NT2/D1 (cell line): ENCODE measurements around the gene TRAF7.

Experiments
- SUZ12 ChIP-seq: IDR thresholded peaks from 2 replicates; pipeline ENCODE4 v1.6.1; 2011; ENCODE audit not compliant: insufficient read length, insufficient read depth; ENCODE audit errors: extremely low read depth
- YY1 ChIP-seq: IDR thresholded peaks from 2 replicates; pipeline ENCODE4 v1.6.1; 2011; ENCODE audit not compliant: insufficient read length, insufficient read depth

- no peak for TF ChIP-seq YY1
- TF ChIP-seq SUZ12, result no peak
These were observed 35.3 kb downstream of the TRAF7 start for GRCh38 chr16:2190659-2191445.
